ENCODE data around the gene USP4. TPM values are rescaled to one million over a fixed set of nuclear protein-coding genes. Genes with fewer than 3 reads are reported as not detected.

USP4 gene
- total RNA-seq, 1 experiment from 2014 or later = 37.8 TPM

GRCh38 chr3:49269443-49270155 lies 70.3 kb downstream of the USP4 start:
- H3K27me3 Mint-ChIP-seq (ENCODE audit: insufficient read depth, unreplicated experiment) = no peaks in the 10 kb centered on the region
- no peak for TF ChIP-seq CTCF (IDR thresholded peaks at IDR 0.05; ENCODE audit: insufficient read depth in 1 of 2, low read depth in 1 of 2, low read length in 1 of 2, severe bottlenecking in 1 of 2, unreplicated experiment in 1 of 2)
- no peak overlapping the region for H3K27ac Mint-ChIP-seq (ENCODE audit: unreplicated experiment)
- H3K4me3 Mint-ChIP-seq (ENCODE audit: unreplicated experiment) = no peak overlapping the region
- no peaks in the 10 kb centered on the region for H3K9me3 Mint-ChIP-seq (ENCODE audit: unreplicated experiment)
- Histone ChIP-seq H3K4me1 (peaks cover 7% of the 10 kb centered on the region), H3K4me3 (ENCODE audit: low read depth, low read length) (no peak overlapping the region), H3K36me3 (ENCODE audit: control insufficient read depth, insufficient read depth, low read length) (no peaks in the 10 kb centered on the region; the same call in none of the 2 replicates), H3K9me3 (no peaks in the 10 kb centered on the region), H3K27me3 (replicated peaks; ENCODE audit: control insufficient read depth, insufficient read depth, low read length) (no peaks in the 10 kb centered on the region)
- POLR2A ChIA-PET = no interaction called here
- intact Hi-C loops (cut with micrococcal nuclease; ENCODE audit: unreplicated experiment) = no loop called here
- peaks cover 14% of the 10 kb centered on the region for H3K4me1 Mint-ChIP-seq (ENCODE audit: low read depth, unreplicated experiment)
- CTCF ChIA-PET = no interaction called here
- peaks cover 26% of the 10 kb centered on the region for H3K36me3 Mint-ChIP-seq (ENCODE audit: insufficient read depth, unreplicated experiment)
- BruUV-seq (replicated peaks) = no TSS peak
- no peak for DNase-seq

- Histone ChIP-seq H3K36me3 (ENCODE audit: control insufficient read depth, insufficient read depth, low read length) (no peaks in the 10 kb centered on the region; the same call in none of the 2 replicates), H3K27me3 (replicated peaks; ENCODE audit: control insufficient read depth, insufficient read depth, low read length) (no peaks in the 10 kb centered on the region), H3K9me3 (no peaks in the 10 kb centered on the region), H3K4me3 (ENCODE audit: low read depth, low read length) (no peak overlapping the region), H3K4me1 (peaks cover 7% of the 10 kb centered on the region)
- Mint-ChIP-seq H3K4me3 (ENCODE audit: unreplicated experiment) (no peak overlapping the region), H3K4me1 (ENCODE audit: low read depth, unreplicated experiment) (peaks cover 14% of the 10 kb centered on the region), H3K9me3 (ENCODE audit: unreplicated experiment) (no peaks in the 10 kb centered on the region), H3K36me3 (ENCODE audit: insufficient read depth, unreplicated experiment) (peaks cover 21% of the 10 kb centered on the region), H3K27me3 (ENCODE audit: insufficient read depth, unreplicated experiment) (no peaks in the 10 kb centered on the region), H3K27ac (ENCODE audit: unreplicated experiment) (no peak overlapping the region)
- no peak for TF ChIP-seq CTCF (IDR thresholded peaks at IDR 0.05; ENCODE audit: insufficient read depth in 1 of 2, low read depth in 1 of 2, low read length in 1 of 2, severe bottlenecking in 1 of 2, unreplicated experiment in 1 of 2)
- CTCF ChIA-PET = no interaction called here
- no peak for DNase-seq
- POLR2A ChIA-PET = interaction anchor here (0.5 kb wide), 1 partner anchor 98 kb away, joined by 10 read pairs; no protein-coding TSS in a partner anchor
- intact Hi-C loops (cut with micrococcal nuclease; ENCODE audit: unreplicated experiment) = no loop called here
- no TSS peak for BruUV-seq (replicated peaks)
Observed at GRCh38 chr3:49266410-49267095, 73.3 kb downstream of the USP4 start.

GRCh38 chr3:49265661-49266386 lies 74.0 kb downstream of the USP4 start:
- no TSS peak for BruUV-seq (replicated peaks)
- no peak overlapping the region for H3K4me3 ChIP-seq (ENCODE audit: low read depth, low read length)
- H3K27me3 ChIP-seq (replicated peaks; ENCODE audit: control insufficient read depth, insufficient read depth, low read length) = no peaks in the 10 kb centered on the region
- H3K4me1 ChIP-seq = peaks cover 7% of the 10 kb centered on the region
- no peaks in the 10 kb centered on the region for H3K9me3 ChIP-seq
- Mint-ChIP-seq H3K9me3 (ENCODE audit: unreplicated experiment) (no peaks in the 10 kb centered on the region), H3K27ac (ENCODE audit: unreplicated experiment) (peak overlapping the region; percentile 81), H3K27me3 (ENCODE audit: insufficient read depth, unreplicated experiment) (no peaks in the 10 kb centered on the region), H3K4me1 (ENCODE audit: low read depth, unreplicated experiment) (peaks cover 14% of the 10 kb centered on the region), H3K36me3 (ENCODE audit: insufficient read depth, unreplicated experiment) (peaks cover 15% of the 10 kb centered on the region), H3K4me3 (ENCODE audit: unreplicated experiment) (no peak overlapping the region)
- TF ChIP-seq CTCF (IDR thresholded peaks at IDR 0.05; ENCODE audit: insufficient read depth in 1 of 2, low read depth in 1 of 2, low read length in 1 of 2, severe bottlenecking in 1 of 2, unreplicated experiment in 1 of 2) = no peak
- ChIA-PET POLR2A (interaction anchor here (0.5 to 1.0 kb wide), 2 partner anchors 10 to 97 kb away, joined by 3 to 10 read pairs; no protein-coding TSS in a partner anchor), CTCF (no interaction called here)
- no peaks in the 10 kb centered on the region; the same call in none of the 2 replicates for H3K36me3 ChIP-seq (ENCODE audit: control insufficient read depth, insufficient read depth, low read length)
- intact Hi-C loops (cut with micrococcal nuclease; ENCODE audit: unreplicated experiment) = no loop called here
- DNase-seq = peak; percentile 11 to 37
